ENCODE results near the gene CSF2RB.

DNA sequence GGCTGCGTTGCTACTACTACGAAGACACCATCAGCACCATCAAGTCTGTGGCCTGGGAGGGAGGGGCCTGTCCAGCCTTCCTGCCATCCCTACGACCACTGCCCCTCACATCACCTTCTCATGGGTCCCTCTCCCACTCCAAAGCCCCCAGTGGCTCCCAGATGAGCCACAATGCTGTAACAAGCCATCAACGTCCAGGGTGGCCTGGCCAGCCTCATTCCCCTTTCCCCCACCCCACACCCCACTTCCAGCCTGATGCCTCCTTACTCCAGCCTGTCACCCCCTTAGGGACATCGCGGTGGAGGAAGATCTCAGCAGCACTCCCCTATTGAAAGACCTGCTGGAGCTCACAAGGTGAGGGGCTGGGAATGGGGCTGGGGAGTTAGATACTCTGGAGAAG lies 37.7 kb upstream of the CSF2RB start:
- TF ChIP-seq, protein P1, sequence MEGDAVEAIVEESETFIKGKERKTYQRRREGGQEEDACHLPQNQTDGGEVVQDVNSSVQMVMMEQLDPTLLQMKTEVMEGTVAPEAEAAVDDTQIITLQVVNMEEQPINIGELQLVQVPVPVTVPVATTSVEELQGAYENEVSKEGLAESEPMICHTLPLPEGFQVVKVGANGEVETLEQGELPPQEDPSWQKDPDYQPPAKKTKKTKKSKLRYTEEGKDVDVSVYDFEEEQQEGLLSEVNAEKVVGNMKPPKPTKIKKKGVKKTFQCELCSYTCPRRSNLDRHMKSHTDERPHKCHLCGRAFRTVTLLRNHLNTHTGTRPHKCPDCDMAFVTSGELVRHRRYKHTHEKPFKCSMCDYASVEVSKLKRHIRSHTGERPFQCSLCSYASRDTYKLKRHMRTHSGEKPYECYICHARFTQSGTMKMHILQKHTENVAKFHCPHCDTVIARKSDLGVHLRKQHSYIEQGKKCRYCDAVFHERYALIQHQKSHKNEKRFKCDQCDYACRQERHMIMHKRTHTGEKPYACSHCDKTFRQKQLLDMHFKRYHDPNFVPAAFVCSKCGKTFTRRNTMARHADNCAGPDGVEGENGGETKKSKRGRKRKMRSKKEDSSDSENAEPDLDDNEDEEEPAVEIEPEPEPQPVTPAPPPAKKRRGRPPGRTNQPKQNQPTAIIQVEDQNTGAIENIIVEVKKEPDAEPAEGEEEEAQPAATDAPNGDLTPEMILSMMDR (IDR thresholded peaks at IDR 0.05), result no peak
- no peak for TF ChIP-seq GABPB1 (CRISPR knock-in tag; IDR thresholded peaks at IDR 0.05)
